Neural cell (in vitro differentiated cells): ENCODE measurements around the gene MRTFA. TPM values are rescaled to one million over a fixed set of nuclear protein-coding genes. Genes with fewer than 3 reads are reported as not detected.

ENCODE experiments used
- H2AFZ ChIP-seq: fragments of 200-600, 300-800 bp; sonication (generic), shearing (Covaris generic); 2 replicates; pipeline ENCODE4 v1.6.0; 2014; ENCODE audit warnings: low read depth, mild to moderate bottlenecking, antibody characterized with exemption, low read length, moderate library complexity
- H3F3A ChIP-seq: fragments of 200-600 bp; shearing (Covaris generic); 2 replicates; pipeline ENCODE4 v1.6.1; 2016; ENCODE audit warnings: mild to moderate bottlenecking, moderate library complexity, mixed read lengths, antibody characterized with exemption, low read length; ENCODE audit not compliant: insufficient read depth, poor library complexity, severe bottlenecking
- H3K27ac ChIP-seq: fragments of 200-600, 300-800 bp; sonication (generic), shearing (Covaris generic); 2 replicates; pipeline ENCODE4 v1.5.1; 2014; ENCODE audit warnings: mild to moderate bottlenecking, low read length, moderate library complexity
- H3K27me3 ChIP-seq: fragments of 300-800, 200-600 bp; sonication (generic), shearing (Covaris generic); 2 replicates; pipeline ENCODE4 v1.6.0; 2014; ENCODE audit warnings: mild to moderate bottlenecking, low read depth, low read length, moderate library complexity; ENCODE audit not compliant: insufficient read depth
- H3K36me3 ChIP-seq: fragments of 300-800, 200-600 bp; sonication (generic), shearing (Covaris generic); 2 replicates; pipeline ENCODE4 v1.5.1; 2014; ENCODE audit warnings: mild to moderate bottlenecking, antibody characterized with exemption, low read length, moderate library complexity; ENCODE audit not compliant: insufficient read depth
- H3K4me2 ChIP-seq: fragments of 300-800, 200-600 bp; sonication (generic), shearing (Covaris generic); 2 replicates; pipeline ENCODE4 v1.6.0; 2014; ENCODE audit warnings: mild to moderate bottlenecking, low read length
- H3K4me3 ChIP-seq: fragments of 300-800, 200-600 bp; sonication (generic), shearing (Covaris generic); 2 replicates; pipeline ENCODE4 v1.5.1; 2014; ENCODE audit warnings: mild to moderate bottlenecking, low read length, moderate library complexity
- H3K79me2 ChIP-seq: fragments of 200-600 bp; shearing (Covaris generic); replicated peaks from 2 replicates; pipeline ENCODE4 v1.6.0; 2014; ENCODE audit warnings: mild to moderate bottlenecking, low read length, moderate library complexity; ENCODE audit not compliant: insufficient read depth
- H3K9ac ChIP-seq: fragments of 300-800, 200-600 bp; sonication (generic), shearing (Covaris generic); 2 replicates; pipeline ENCODE4 v1.6.1; 2016; ENCODE audit warnings: mild to moderate bottlenecking, low read length, mixed read lengths
- H3K9me2 ChIP-seq: fragments of 200-600 bp; shearing (Covaris generic); 2 replicates; pipeline ENCODE4 v1.6.1; 2016; ENCODE audit warnings: mild to moderate bottlenecking, low read length, mixed read lengths; ENCODE audit not compliant: insufficient read depth
- H3K9me3 ChIP-seq: fragments of 200-600, 300-800 bp; sonication (generic), shearing (Covaris generic); 2 replicates; pipeline ENCODE4 v1.6.1; 2016; ENCODE audit warnings: mild to moderate bottlenecking, mixed run types, low read length, moderate library complexity, mixed read lengths
- H4K20me1 ChIP-seq: fragments of 200-600 bp; shearing (Covaris generic); 2 replicates; pipeline ENCODE4 v1.6.1; 2016; ENCODE audit warnings: mild to moderate bottlenecking, mixed run types; ENCODE audit not compliant: insufficient read depth
- CTCF ChIP-seq: fragments of 450-650 bp; IDR thresholded peaks from 2 replicates; pipeline ENCODE4 v1.5.1; 2014; ENCODE audit warnings: antibody characterized with exemption, mild to moderate bottlenecking, moderate library complexity; ENCODE audit not compliant: poor library complexity, severe bottlenecking
- EP300 ChIP-seq: fragments of 450-650 bp; conservative IDR thresholded peaks from 2 replicates; pipeline ENCODE4 v1.6.1; 2014; ENCODE audit warnings: antibody characterized with exemption, mild to moderate bottlenecking, moderate library complexity; ENCODE audit not compliant: poor library complexity, severe bottlenecking
- POLR2AphosphoS5 ChIP-seq: IDR thresholded peaks from 2 replicates; pipeline ENCODE4 v1.6.1; 2012
- RAD21 ChIP-seq: fragments of 450-650 bp; conservative IDR thresholded peaks from 2 replicates; pipeline ENCODE4 v1.6.1; 2014; ENCODE audit warnings: antibody characterized with exemption, mild to moderate bottlenecking, moderate library complexity
- REST ChIP-seq: IDR thresholded peaks from 2 replicates; pipeline ENCODE4 v1.6.1; 2012; ENCODE audit warnings: borderline replicate concordance
- SMC3 ChIP-seq: fragments of 450-650 bp; conservative IDR thresholded peaks from 2 replicates; pipeline ENCODE4 v1.6.1; 2014; ENCODE audit warnings: antibody characterized with exemption, mild to moderate bottlenecking, moderate library complexity; ENCODE audit not compliant: poor library complexity
- TAF1 ChIP-seq: IDR thresholded peaks from 2 replicates; pipeline ENCODE4 v1.6.1; 2012; ENCODE audit warnings: low read depth
- polyA plus RNA-seq: library from polyadenylated mRNA; depleted of rRNA; stranded (reverse); fragments of >200 nt; gene quantifications from 2 replicates; pipeline ENCODE4 v1.2.3, GENCODE V29; 2014

The MRTFA gene
- polyA plus RNA-seq, 1 donor from 2014 or later = 19.3 TPM

GRCh38 chr22:40526960-40527359 is 109.6 kb downstream of the MRTFA start:
- no peaks in the 10 kb centered on the region for H3K27me3 ChIP-seq
- TF ChIP-seq CTCF (no peak), RAD21 (no peak), POLR2AphosphoS5 (no peak)
- H3K27ac ChIP-seq = no peak overlapping the region
- no peaks in the 10 kb centered on the region for H3K79me2 ChIP-seq
- H3K4me2 ChIP-seq = no peak overlapping the region
- no peak overlapping the region for H3K9ac ChIP-seq
- H2AFZ ChIP-seq = no peak overlapping the region
- H3K36me3 ChIP-seq = no peaks in the 10 kb centered on the region
- H3K4me3 ChIP-seq = no peak overlapping the region
- H3K9me3 ChIP-seq = no peaks in the 10 kb centered on the region
- no peaks in the 10 kb centered on the region for H3F3A ChIP-seq
- H3K9me2 ChIP-seq = no peaks in the 10 kb centered on the region
- no peaks in the 10 kb centered on the region for H4K20me1 ChIP-seq

- Histone ChIP-seq H3K4me2 (no peak overlapping the region), H3K79me2 (no peaks in the 10 kb centered on the region), H3K27ac (no peak overlapping the region), H3F3A (no peaks in the 10 kb centered on the region), H4K20me1 (no peaks in the 10 kb centered on the region), H2AFZ (no peak overlapping the region), H3K4me3 (no peak overlapping the region), H3K9me3 (no peaks in the 10 kb centered on the region), H3K9me2 (no peaks in the 10 kb centered on the region), H3K36me3 (no peaks in the 10 kb centered on the region), H3K9ac (no peak overlapping the region), H3K27me3 (no peaks in the 10 kb centered on the region)
- TF ChIP-seq CTCF (peak; percentile 49), POLR2AphosphoS5 (no peak), REST (no peak), EP300 (no peak), RAD21 (peak; percentile 20), SMC3 (no peak), TAF1 (no peak)
These were observed 111.2 kb downstream of the MRTFA start for GRCh38 chr22:40525250-40525884.
